ENCODE data around the gene FCHSD2.
"Not testable (repeated sequence)": the region's sequence is repeated elsewhere in the genome, so short reads cannot be mapped to it uniquely, and the experiment has no call there.

Gene FCHSD2

DNA sequence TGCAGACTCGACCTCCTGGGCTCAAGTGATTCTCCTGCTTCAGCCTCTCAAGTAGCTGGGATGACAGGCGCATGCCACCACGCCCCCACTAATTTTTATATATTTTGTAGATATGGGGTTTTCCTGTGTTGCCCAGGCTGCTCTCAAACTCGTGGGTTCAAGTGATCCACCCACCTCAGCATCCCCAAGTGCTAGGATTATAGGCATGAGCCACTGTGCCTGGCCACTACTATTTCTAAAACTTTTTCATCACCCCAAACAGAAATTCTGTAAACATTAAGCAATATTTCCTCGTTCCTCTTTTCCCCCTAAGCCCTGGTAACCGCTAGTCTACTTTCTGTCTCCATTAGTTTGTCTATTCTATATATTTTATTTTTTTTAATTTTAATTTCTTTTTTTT lies 336.9 kb downstream of the FCHSD2 start:
- Histone ChIP-seq H3K27me3 (ENCODE audit: insufficient read depth, insufficient read length) (no peaks in the 10 kb centered on the region), H3K9me3 (ENCODE audit: insufficient read depth, low read length) (no peaks in the 10 kb centered on the region), H3K36me3 (ENCODE audit: insufficient read depth, insufficient read length, low read length) (peaks cover 11% of the 10 kb centered on the region), H3K9ac (ENCODE audit: insufficient read length, low read depth) (no peak overlapping the region), H3K4me1 (ENCODE audit: insufficient read depth, insufficient read length) (no peaks in the 10 kb centered on the region), H3K4me3 (ENCODE audit: insufficient read length, low read depth) (no peak overlapping the region)
- TF ChIP-seq SUZ12 (IDR thresholded peaks at IDR 0.05; ENCODE audit: extremely low read depth, insufficient read depth, insufficient read length) (no peak), ZNF274 (IDR thresholded peaks at IDR 0.05; ENCODE audit: low read depth, low read length) (no peak), YY1 (IDR thresholded peaks at IDR 0.05; ENCODE audit: insufficient read depth, insufficient read length) (no peak)
- no peak for DNase-seq (ENCODE audit: low read depth, low spot score)

GRCh38 chr11:72802822-72803221 lies 339.3 kb downstream of the FCHSD2 start:
- TF ChIP-seq YY1 (IDR thresholded peaks at IDR 0.05; ENCODE audit: insufficient read depth, insufficient read length), result no peak
- TF ChIP-seq SUZ12 (IDR thresholded peaks at IDR 0.05; ENCODE audit: extremely low read depth, insufficient read depth, insufficient read length), result no peak
- no peak for TF ChIP-seq ZNF274 (IDR thresholded peaks at IDR 0.05; ENCODE audit: low read depth, low read length)
- H3K9me3 ChIP-seq (ENCODE audit: insufficient read depth, low read length), result no peaks in the 10 kb centered on the region
- no peak overlapping the region for H3K9ac ChIP-seq (ENCODE audit: insufficient read length, low read depth)
- peaks cover 3% of the 10 kb centered on the region for H3K4me1 ChIP-seq (ENCODE audit: insufficient read depth, insufficient read length)
- H3K36me3 ChIP-seq (ENCODE audit: insufficient read depth, insufficient read length, low read length), result no peaks in the 10 kb centered on the region
- DNase-seq (ENCODE audit: low read depth, low spot score), result no peak
- H3K27me3 ChIP-seq (ENCODE audit: insufficient read depth, insufficient read length), result no peaks in the 10 kb centered on the region
- H3K4me3 ChIP-seq (ENCODE audit: insufficient read length, low read depth), result no peak overlapping the region

DNA sequence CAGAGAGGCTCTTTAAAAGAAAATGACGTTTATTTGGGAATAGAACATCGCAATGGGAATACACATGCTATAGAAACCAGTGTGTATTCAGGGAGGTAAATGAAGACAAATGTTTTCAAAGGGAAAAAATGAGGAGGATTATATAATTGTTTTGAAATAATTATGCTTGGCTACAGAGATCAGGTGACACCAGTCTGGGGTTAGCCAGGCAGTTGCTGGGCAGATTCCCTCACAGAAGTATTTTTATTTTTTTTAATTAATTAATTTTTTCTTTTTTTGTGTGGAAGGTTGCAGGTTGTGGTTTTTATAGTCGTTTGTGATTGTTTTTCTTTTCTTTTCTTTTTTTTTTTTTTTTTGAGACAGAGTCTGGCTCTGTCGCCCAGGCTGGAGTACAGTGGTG lies 342.7 kb downstream of the FCHSD2 start:
- H3K9ac ChIP-seq (ENCODE audit: insufficient read length, low read depth), result no peak overlapping the region
- TF ChIP-seq ZNF274 (IDR thresholded peaks at IDR 0.05; ENCODE audit: low read depth, low read length), result no peak
- no peak for TF ChIP-seq YY1 (IDR thresholded peaks at IDR 0.05; ENCODE audit: insufficient read depth, insufficient read length)
- no peak for TF ChIP-seq SUZ12 (IDR thresholded peaks at IDR 0.05; ENCODE audit: extremely low read depth, insufficient read depth, insufficient read length)

DNA sequence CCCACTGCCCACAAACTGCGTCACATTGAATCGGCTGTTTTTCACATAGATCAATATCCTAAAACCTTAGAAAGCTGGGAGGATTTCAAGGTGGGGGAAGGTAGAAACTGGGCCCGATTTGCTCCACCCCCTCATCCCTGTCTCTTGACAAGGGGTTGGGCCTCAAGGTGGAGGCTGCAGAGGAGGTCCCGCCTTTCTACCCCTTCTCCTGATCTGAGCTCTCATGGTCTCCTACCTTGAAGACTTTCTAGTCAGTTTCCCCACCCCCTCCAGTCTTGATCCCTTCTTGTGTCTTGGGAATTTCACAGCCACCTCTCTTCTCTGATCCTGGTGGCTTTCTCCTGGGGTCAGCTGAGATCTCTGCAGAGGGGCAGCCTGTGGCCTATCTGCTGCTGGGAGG lies 343.8 kb downstream of the FCHSD2 start:
- Histone ChIP-seq H3K9me3 (ENCODE audit: insufficient read depth, low read length) (no peaks in the 10 kb centered on the region), H3K36me3 (ENCODE audit: insufficient read depth, insufficient read length, low read length) (no peaks in the 10 kb centered on the region), H3K27me3 (ENCODE audit: insufficient read depth, insufficient read length) (no peaks in the 10 kb centered on the region), H3K4me1 (ENCODE audit: insufficient read depth, insufficient read length) (peaks cover 3% of the 10 kb centered on the region), H3K9ac (ENCODE audit: insufficient read length, low read depth) (no peak overlapping the region), H3K4me3 (ENCODE audit: insufficient read length, low read depth) (no peak overlapping the region)
- no peak for TF ChIP-seq YY1 (IDR thresholded peaks at IDR 0.05; ENCODE audit: insufficient read depth, insufficient read length)
- no peak for TF ChIP-seq SUZ12 (IDR thresholded peaks at IDR 0.05; ENCODE audit: extremely low read depth, insufficient read depth, insufficient read length)
- no peak for TF ChIP-seq ZNF274 (IDR thresholded peaks at IDR 0.05; ENCODE audit: low read depth, low read length)
- DNase-seq (ENCODE audit: low read depth, low spot score), result no peak

More for the DNA sequence above, 342.7 kb downstream of the FCHSD2 start:
- H3K4me3 ChIP-seq (ENCODE audit: insufficient read length, low read depth), result no peak overlapping the region
- DNase-seq (ENCODE audit: low read depth, low spot score), result no peak
- H3K27me3 ChIP-seq (ENCODE audit: insufficient read depth, insufficient read length), result no peaks in the 10 kb centered on the region
- H3K4me1 ChIP-seq (ENCODE audit: insufficient read depth, insufficient read length), result peaks cover 3% of the 10 kb centered on the region
- H3K9me3 ChIP-seq (ENCODE audit: insufficient read depth, low read length), result no peaks in the 10 kb centered on the region
- no peaks in the 10 kb centered on the region for H3K36me3 ChIP-seq (ENCODE audit: insufficient read depth, insufficient read length, low read length)

- Histone ChIP-seq H3K36me3 (ENCODE audit: insufficient read depth, insufficient read length, low read length) (no peaks in the 10 kb centered on the region), H3K27me3 (ENCODE audit: insufficient read depth, insufficient read length) (no peaks in the 10 kb centered on the region), H3K9me3 (ENCODE audit: insufficient read depth, low read length) (no peaks in the 10 kb centered on the region), H3K4me1 (ENCODE audit: insufficient read depth, insufficient read length) (peaks cover 9% of the 10 kb centered on the region), H3K9ac (ENCODE audit: insufficient read length, low read depth) (peak within 1 kb of the TSS; percentile 87), H3K4me3 (ENCODE audit: insufficient read length, low read depth) (peak within 1 kb of the TSS; percentile 65)
- TF ChIP-seq SUZ12 (IDR thresholded peaks at IDR 0.05; ENCODE audit: extremely low read depth, insufficient read depth, insufficient read length) (no peak), ZNF274 (IDR thresholded peaks at IDR 0.05; ENCODE audit: low read depth, low read length) (no peak), YY1 (IDR thresholded peaks at IDR 0.05; ENCODE audit: insufficient read depth, insufficient read length) (peak; percentile 44)
- DNase-seq (ENCODE audit: low read depth, low spot score), result peak; percentile 96
Observed at GRCh38 chr11:72793425-72794367, 348.4 kb downstream of the FCHSD2 start, which contains the start of gene STARD10. TSS of gene STARD10 (minus strand) at chr11:72794047. CDS start at chr11:72781181, 12,866 bp downstream.

DNA sequence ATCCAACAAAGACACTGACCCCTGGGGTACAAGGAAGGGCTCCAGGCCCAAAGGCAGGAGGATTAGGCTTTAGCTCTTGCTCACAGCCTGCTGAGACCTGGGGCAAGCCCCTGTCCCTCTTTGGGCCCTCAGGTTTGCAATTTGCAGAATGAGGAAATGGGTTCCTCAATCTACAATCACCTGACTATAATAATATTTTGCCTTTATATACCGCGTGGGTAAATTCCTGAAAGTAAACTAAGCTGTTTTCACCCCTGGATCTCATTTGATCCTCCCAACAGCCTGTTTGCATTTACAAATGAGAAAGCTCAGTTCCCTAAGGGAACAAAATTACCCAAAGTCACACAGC lies 349.1 kb downstream of the FCHSD2 start:
- Histone ChIP-seq H3K9ac (ENCODE audit: insufficient read length, low read depth) (no peak overlapping the region), H3K9me3 (ENCODE audit: insufficient read depth, low read length) (no peaks in the 10 kb centered on the region), H3K4me1 (ENCODE audit: insufficient read depth, insufficient read length) (peaks cover 9% of the 10 kb centered on the region), H3K4me3 (ENCODE audit: insufficient read length, low read depth) (no peak overlapping the region), H3K27me3 (ENCODE audit: insufficient read depth, insufficient read length) (no peaks in the 10 kb centered on the region), H3K36me3 (ENCODE audit: insufficient read depth, insufficient read length, low read length) (no peaks in the 10 kb centered on the region)
- no peak for DNase-seq (ENCODE audit: low read depth, low spot score)
- TF ChIP-seq SUZ12 (IDR thresholded peaks at IDR 0.05; ENCODE audit: extremely low read depth, insufficient read depth, insufficient read length) (no peak), ZNF274 (IDR thresholded peaks at IDR 0.05; ENCODE audit: low read depth, low read length) (no peak), YY1 (IDR thresholded peaks at IDR 0.05; ENCODE audit: insufficient read depth, insufficient read length) (no peak)

GRCh38 chr11:72792437-72793021 lies 349.6 kb downstream of the FCHSD2 start:
- DNase-seq (ENCODE audit: low read depth, low spot score), result no peak
- Histone ChIP-seq H3K9me3 (ENCODE audit: insufficient read depth, low read length) (no peaks in the 10 kb centered on the region), H3K36me3 (ENCODE audit: insufficient read depth, insufficient read length, low read length) (no peaks in the 10 kb centered on the region), H3K9ac (ENCODE audit: insufficient read length, low read depth) (no peak overlapping the region), H3K27me3 (ENCODE audit: insufficient read depth, insufficient read length) (no peaks in the 10 kb centered on the region), H3K4me3 (ENCODE audit: insufficient read length, low read depth) (no peak overlapping the region), H3K4me1 (ENCODE audit: insufficient read depth, insufficient read length) (peaks cover 11% of the 10 kb centered on the region)
- TF ChIP-seq SUZ12 (IDR thresholded peaks at IDR 0.05; ENCODE audit: extremely low read depth, insufficient read depth, insufficient read length), result no peak
- no peak for TF ChIP-seq ZNF274 (IDR thresholded peaks at IDR 0.05; ENCODE audit: low read depth, low read length)
- no peak for TF ChIP-seq YY1 (IDR thresholded peaks at IDR 0.05; ENCODE audit: insufficient read depth, insufficient read length)

DNA sequence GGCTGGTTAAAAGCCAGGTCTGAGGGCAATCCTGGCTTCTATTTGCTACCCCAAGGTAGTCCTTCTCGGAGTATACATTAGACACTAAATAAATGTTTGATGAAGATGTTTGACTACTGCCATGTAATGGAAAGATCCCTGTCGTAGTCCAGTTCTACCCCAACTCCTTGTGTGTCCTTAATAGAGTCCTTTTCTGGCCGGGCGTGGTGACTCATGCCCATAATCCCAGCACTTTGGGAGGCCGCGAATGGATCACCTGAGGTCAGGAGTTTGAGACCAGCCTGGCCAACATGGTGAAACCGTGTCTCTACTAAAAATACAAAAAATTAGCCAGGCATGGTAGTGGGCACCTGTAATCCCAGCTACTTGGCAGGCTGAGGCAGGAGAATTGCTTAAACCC lies 350.9 kb downstream of the FCHSD2 start:
- H3K4me3 ChIP-seq (ENCODE audit: insufficient read length, low read depth); H3K36me3 ChIP-seq (ENCODE audit: insufficient read depth, insufficient read length, low read length); H3K9me3 ChIP-seq (ENCODE audit: insufficient read depth, low read length); H3K9ac ChIP-seq (ENCODE audit: insufficient read length, low read depth); H3K27me3 ChIP-seq (ENCODE audit: insufficient read depth, insufficient read length); DNase-seq (ENCODE audit: low read depth, low spot score): not testable (repeated sequence)
- H3K4me1 ChIP-seq (ENCODE audit: insufficient read depth, insufficient read length), result peaks cover 12% of the 10 kb centered on the region

Measured in NT2/D1 (cell line).